GM21526 (cell line): ENCODE measurements around the gene QSOX2.
"Not testable (repeated sequence)": the region's sequence is repeated elsewhere in the genome, so short reads cannot be mapped to it uniquely, and the experiment has no call there.

Source experiments
- ATAC-seq: cut with Tn5 transposase; IDR thresholded peaks from one replicate; pipeline ENCODE4 v1.9.1; 2021; ENCODE audit warnings: moderate library complexity; ENCODE audit not compliant: unreplicated experiment, low FRiP score

QSOX2 gene

GRCh38 chr9:136238342-136238732 is 7.3 kb downstream of the QSOX2 start:
- ATAC-seq = no peak

GRCh38 chr9:136237486-136238341 is 7.9 kb downstream of the QSOX2 start:
- ATAC-seq = no peak

GRCh38 chr9:136236471-136237410 is 8.9 kb downstream of the QSOX2 start:
- not testable (repeated sequence) for ATAC-seq

GRCh38 chr9:136235709-136236455 is 9.7 kb downstream of the QSOX2 start:
- no peak for ATAC-seq

GRCh38 chr9:136235171-136235570 is 10.4 kb downstream of the QSOX2 start:
- no peak for ATAC-seq

- no peak for ATAC-seq
These were observed 11.0 kb downstream of the QSOX2 start for GRCh38 chr9:136234597-136234996.

- ATAC-seq = no peak
These were observed 11.7 kb downstream of the QSOX2 start for GRCh38 chr9:136233868-136234267.

GRCh38 chr9:136233411-136233810 is 12.2 kb downstream of the QSOX2 start:
- no peak for ATAC-seq

GRCh38 chr9:136232969-136233368 is 12.6 kb downstream of the QSOX2 start:
- ATAC-seq = no peak

- no peak for ATAC-seq
These were observed 13.9 kb downstream of the QSOX2 start for GRCh38 chr9:136231478-136232297.

- ATAC-seq = no peak
These were observed 14.8 kb downstream of the QSOX2 start for GRCh38 chr9:136230773-136231172.

GRCh38 chr9:136230365-136230764 is 15.2 kb downstream of the QSOX2 start:
- ATAC-seq = no peak

- ATAC-seq = no peak
These were observed 16.2 kb downstream of the QSOX2 start for GRCh38 chr9:136229096-136230065.

GRCh38 chr9:136228107-136228875 is 17.3 kb downstream of the QSOX2 start:
- ATAC-seq = no peak

- no peak for ATAC-seq
These were observed 18.8 kb downstream of the QSOX2 start for GRCh38 chr9:136226680-136227407.

GRCh38 chr9:136225748-136226679 is 19.6 kb downstream of the QSOX2 start:
- ATAC-seq = no peak
